Cardiac fibroblast (primary cell): ENCODE measurements around the gene SMAD3.
A peak's percentile ranks its signal among the peaks of the same experiment; 100 is the strongest.

Source experiments
- DNase-seq, 2 donors: peaks; one replicate each; pipeline versions ENCODE4 v3.0.0 to v3.0.0-alpha.2; 2010; ENCODE audit warnings: low read depth in 2 of 2
- H3K4me3 ChIP-seq, 2 donors: replicated peaks in 1 of 2; 1 replicate in 1 of 2; 2 replicates in 1 of 2; pipeline ENCODE4 v1.5.1; 2011; ENCODE audit warnings: low read depth in 2 of 2, low read length in 2 of 2, mild to moderate bottlenecking in 2 of 2, moderate library complexity in 1 of 2
- CTCF ChIP-seq: IDR thresholded peaks from one replicate; pipeline ENCODE4 v1.5.1; 2011; ENCODE audit warnings: low read depth, mild to moderate bottlenecking, low read length, inconsistent platforms

SMAD3 gene

GRCh38 chr15:67142092-67142766 lies 76.8 kb downstream of the SMAD3 start:
- TF ChIP-seq CTCF: no peak
- DNase-seq: peak in 1 of 2 donors; percentile 47
- H3K4me3 ChIP-seq: no peak overlapping the region

GRCh38 chr15:67142767-67143100 lies 77.3 kb downstream of the SMAD3 start:
- peak; percentile 74 to 80 for DNase-seq
- TF ChIP-seq CTCF: no peak
- no peak overlapping the region for H3K4me3 ChIP-seq

- no peak for DNase-seq
- H3K4me3 ChIP-seq: no peak overlapping the region
- no peak for TF ChIP-seq CTCF
Observed at GRCh38 chr15:67143646-67144045, 78.2 kb downstream of the SMAD3 start.

- peak; percentile 88 to 89 for DNase-seq
- H3K4me3 ChIP-seq: no peak overlapping the region
- TF ChIP-seq CTCF: no peak
Observed at GRCh38 chr15:67144609-67145311, 79.4 kb downstream of the SMAD3 start.

GRCh38 chr15:67145312-67145610 lies 79.9 kb downstream of the SMAD3 start:
- no peak overlapping the region for H3K4me3 ChIP-seq
- no peak for DNase-seq
- no peak for TF ChIP-seq CTCF

- no peak for DNase-seq
- TF ChIP-seq CTCF: no peak
- no peak overlapping the region for H3K4me3 ChIP-seq
Observed at GRCh38 chr15:67145710-67146109, 80.3 kb downstream of the SMAD3 start.

GRCh38 chr15:67146234-67146633 lies 80.8 kb downstream of the SMAD3 start:
- peak; percentile 83 to 88 for DNase-seq

More at GRCh38 chr15:67146234-67146633, 80.8 kb downstream of the SMAD3 start:
- TF ChIP-seq CTCF: no peak
- no peak overlapping the region for H3K4me3 ChIP-seq
